Ovary (tissue), 3 donors: ENCODE measurements around the gene ISCA2.

ENCODE experiments used
- CTCF ChIP-seq, 3 donors: fragments of 450-650 bp in 2 of 3; fragments of 200-600 bp in 1 of 3; IDR thresholded peaks; one replicate each; pipeline versions ENCODE4 v1.5.1 to v1.8.0; 2016 to 2022; ENCODE audit warnings: antibody characterized with exemption in 3 of 3, mild to moderate bottlenecking in 1 of 3
- EP300 ChIP-seq: sonication (generic); formaldehyde crosslinking; IDR thresholded peaks from one replicate; pipeline ENCODE4 v1.6.1; 2017; ENCODE audit warnings: antibody characterized with exemption
- donor health status: DM: no; HTN: no; CAD: no.

- TF ChIP-seq EP300 (no peak), CTCF (IDR thresholded peaks at IDR 0.05) (no peak)
Measured at GRCh38 chr14:74486164-74486563, 7.4 kb upstream of the ISCA2 start.
